A549 (cell line): ENCODE results near the gene TIMM17A. TPM values are rescaled to one million over a fixed set of nuclear protein-coding genes. Genes with fewer than 3 reads are reported as not detected.
A peak's percentile ranks its signal among the peaks of the same experiment; 100 is the strongest.

ENCODE experiments used
- ATAC-seq, 2 experiments: fragments of 200-7000 bp in 1 of 2; fragments of >200 bp in 1 of 2; cut with Nextera tagmentation in 1 of 2; cut with Tn5 transposase in 1 of 2; 3 replicates each; pipeline versions ENCODE4 v1.8.0 to v1.9.1; 2018 to 2020; ENCODE audit warnings: mild to moderate bottlenecking in 1 of 2, moderate library complexity in 1 of 2
- CTCF ChIA-PET: fragments of 300-600 bp; sonication (Branson Sonifier 250); formaldehyde crosslinking; extraction: SDS; loops from one replicate; lab custom pipeline; 2021; ENCODE audit warnings: antibody characterized with exemption, inconsistent platforms; lab: Yijun Ruan, JAX
- POLR2A ChIA-PET: fragments of 350-600 bp; formaldehyde crosslinking; extraction: SDS; loops from one replicate; lab custom pipeline; 2021; ENCODE audit warnings: antibody characterized with exemption, inconsistent platforms; lab: Yijun Ruan, JAX
- DNase-seq, 2 experiments: peaks; one replicate each; pipeline versions ENCODE4 v3.0.0 to v3.0.0-alpha.2; 2011 to 2016; ENCODE audit warnings: low read depth in 1 of 2, low spot score in 1 of 2
- FAIRE-seq: peaks from 2 replicates; lab custom pipeline; 2011; peaks lifted over from hg19 to GRCh38; lab: Jason Lieb, UNC
- H3K27ac ChIP-seq, 2 experiments: fragments of >200 bp; sonication (Bioruptor Twin); formaldehyde crosslinking; 3 replicates each; pipeline ENCODE4 v1.5.1; 2016 to 2017
- H3K4me1 ChIP-seq: fragments of >200 bp; sonication (Bioruptor Twin); formaldehyde crosslinking; 3 replicates; pipeline ENCODE4 v1.6.1; 2016
- H3K4me2 ChIP-seq: fragments of >200 bp; sonication (Bioruptor Twin); formaldehyde crosslinking; 3 replicates; pipeline ENCODE4 v1.6.1; 2016
- H3K4me3 ChIP-seq: fragments of >200 bp; sonication (Bioruptor Twin); formaldehyde crosslinking; 3 replicates; pipeline ENCODE4 v1.5.1; 2016
- H3K9me3 ChIP-seq: fragments of >200 bp; sonication (Bioruptor Twin); formaldehyde crosslinking; 3 replicates; pipeline ENCODE4 v1.6.1; 2016
- CBX8 ChIP-seq: fragments of 200-600 bp; sonication (generic); IDR thresholded peaks from 2 replicates; pipeline ENCODE4 v1.6.1; 2016
- CEBPB ChIP-seq, 2 experiments: fragments of >200 bp in 1 of 2; sonication (Bioruptor Twin) in 1 of 2; formaldehyde crosslinking in 1 of 2; IDR thresholded peaks; 2 replicates each; pipeline ENCODE4 v1.6.1; 2012 to 2016
- EP300 ChIP-seq, 2 experiments: fragments of >200 bp; sonication (Bioruptor Twin); formaldehyde crosslinking; IDR thresholded peaks; 2 replicates in 1 of 2; 3 replicates in 1 of 2; pipeline ENCODE4 v1.6.1; 2016 to 2017
- FOSL2 ChIP-seq, 2 experiments: fragments of 450-650 bp in 1 of 2; fragments of >200 bp in 1 of 2; sonication (Bioruptor Twin) in 1 of 2; formaldehyde crosslinking; IDR thresholded peaks; 2 replicates each; pipeline versions ENCODE4 v1.5.0 to v1.6.1; 2016 to 2020; ENCODE audit warnings: mild to moderate bottlenecking in 1 of 2, moderate library complexity in 1 of 2
- GATA3 ChIP-seq: IDR thresholded peaks from 2 replicates; pipeline ENCODE4 v1.6.1; 2012; ENCODE audit warnings: borderline replicate concordance
- HEYL ChIP-seq: fragments of 250-450 bp; sonication (Bioruptor Pico); IDR thresholded peaks from 2 replicates; pipeline ENCODE4 v1.8.0; 2021; ENCODE audit warnings: mild to moderate bottlenecking, moderate library complexity
- HOXB13 ChIP-seq: fragments of 250-450 bp; sonication (Bioruptor Pico); IDR thresholded peaks from 2 replicates; pipeline ENCODE4 v1.5.0; 2020; ENCODE audit warnings: low read depth, mild to moderate bottlenecking, moderate library complexity
- JUN ChIP-seq, 2 experiments: fragments of >200 bp; sonication (Bioruptor Twin); formaldehyde crosslinking; IDR thresholded peaks; 2 replicates in 1 of 2; 3 replicates in 1 of 2; pipeline ENCODE4 v1.6.1; 2016 to 2017
- JUNB ChIP-seq: fragments of >200 bp; sonication (Bioruptor Twin); formaldehyde crosslinking; IDR thresholded peaks from 2 replicates; pipeline ENCODE4 v1.6.1; 2016
- MAZ ChIP-seq: fragments of 150-350 bp; IDR thresholded peaks from 2 replicates; pipeline ENCODE4 v1.6.1; 2014; ENCODE audit warnings: antibody characterized with exemption, low read depth, low read length, borderline replicate concordance
- MYC ChIP-seq: IDR thresholded peaks from 2 replicates; pipeline ENCODE4 v1.6.1; 2012; ENCODE audit warnings: mild to moderate bottlenecking, inconsistent platforms, low read length, improper control_type of control experiment, borderline replicate concordance
- NFE2L2 ChIP-seq: fragments of 150-350 bp; conservative IDR thresholded peaks from 2 replicates; pipeline ENCODE4 v1.6.1; 2014; ENCODE audit warnings: low read length
- NPAS2 ChIP-seq: fragments of 250-450 bp; sonication (Bioruptor Pico); IDR thresholded peaks from 2 replicates; pipeline ENCODE4 v1.8.0; 2022; ENCODE audit warnings: mild to moderate bottlenecking, moderate library complexity, borderline replicate concordance
- RAD21 ChIP-seq, 2 experiments: fragments of >200 bp in 1 of 2; sonication (Bioruptor Twin) in 1 of 2; formaldehyde crosslinking in 1 of 2; IDR thresholded peaks in 1 of 2; conservative IDR thresholded peaks in 1 of 2; 2 replicates in 1 of 2; 3 replicates in 1 of 2; pipeline ENCODE4 v1.6.1; 2012 to 2018; ENCODE audit warnings: inconsistent platforms in 1 of 2
- RCOR1 ChIP-seq: fragments of 150-350 bp; IDR thresholded peaks from 2 replicates; pipeline ENCODE4 v1.6.1; 2014; ENCODE audit warnings: antibody characterized with exemption, low read length, low read depth
- SMC3 ChIP-seq: fragments of >200 bp; sonication (Bioruptor Twin); formaldehyde crosslinking; IDR thresholded peaks from 3 replicates; pipeline ENCODE4 v1.6.1; 2018; ENCODE audit warnings: inconsistent platforms
- USF2 ChIP-seq: fragments of 450-650 bp; IDR thresholded peaks from 2 replicates; pipeline ENCODE4 v1.6.1; 2014; ENCODE audit warnings: antibody characterized with exemption
- WGBS: methylation state at CpG from one replicate; pipeline ENCODE4 v1.1.6; 2017; ENCODE audit errors: missing lambda C conversion rate; 5-methylcytosine and 5-hydroxymethylcytosine counted together
- polyA plus RNA-seq, 4 experiments: library from polyadenylated mRNA; depleted of rRNA in 3 of 4; stranded (reverse); fragments of >200 nt; fragmentation: RNase III in 1 of 4; extraction: RNeasy Plus Mini Kit Qiagen cat#74134 plus additional on column Dnase treatment in 1 of 4; gene quantifications; 2 replicates in 3 of 4; 3 replicates in 1 of 4; pipeline ENCODE4 v1.2.3, GENCODE V29; 2011 to 2017
- TF ChIP-seq, protein P1 (sequence below): IDR thresholded peaks from 2 replicates; pipeline ENCODE4 v1.6.1; 2012
- TF ChIP-seq, protein P2 (sequence below): fragments of >200 bp; sonication (Bioruptor Twin); formaldehyde crosslinking; IDR thresholded peaks from 2 replicates; pipeline ENCODE4 v1.6.1; 2016
- TF ChIP-seq, protein P3 (sequence below): fragments of 200-600 bp; sonication (generic); IDR thresholded peaks from 2 replicates; pipeline ENCODE4 v1.6.1; 2016; ENCODE audit warnings: antibody characterized with exemption, mild to moderate bottlenecking, moderate library complexity
- TF ChIP-seq, protein P4 (sequence below): fragments of >200 bp; sonication (Bioruptor Twin); formaldehyde crosslinking; IDR thresholded peaks from 3 replicates; pipeline ENCODE4 v1.6.1; 2016

The TIMM17A gene
- polyA plus RNA-seq, 2 of the 4 experiments (the other 2 are of a cell fraction): 127 to 134 TPM

- no peaks in the 10 kb centered on the region for H3K9me3 ChIP-seq
- no peak overlapping the region for H3K4me3 ChIP-seq
- FAIRE-seq (no peak), DNase-seq (no peak), ATAC-seq (no peak)
- no peak overlapping the region for H3K27ac ChIP-seq
- peaks cover 26% of the 10 kb centered on the region for H3K4me1 ChIP-seq
- TF ChIP-seq MYC: no peak
- no peak for TF ChIP-seq NFE2L2
- no peak for TF ChIP-seq RCOR1
- no peak for TF ChIP-seq CBX8
- no peak for TF ChIP-seq HOXB13 (CRISPR knock-in tag)
- no peak for TF ChIP-seq JUNB
- POLR2A ChIA-PET: no interaction called here
- H3K4me2 ChIP-seq: no peak overlapping the region
- CTCF ChIA-PET: interaction anchor here (1.1 to 20.2 kb wide), 5 partner anchors 13 to 58 kb away, joined by 3 to 303 read pairs (median 4); partner anchors contain the start of genes SHISA4 and TIMM17A
- 84% methylated on average over 13 of the region's 14 CpGs for WGBS
These were observed 40.7 kb upstream of the TIMM17A start for GRCh38 chr1:201914456-201915235.

GRCh38 chr1:201916649-201917249, 38.6 kb upstream of the TIMM17A start:
- Histone ChIP-seq H3K4me3 (no peak overlapping the region), H3K4me2 (peak overlapping the region; percentile 70)
- POLR2A ChIA-PET: interaction anchor here (1.0 to 1.3 kb wide), 2 partner anchors 11 to 39 kb away, joined by 4 to 7 read pairs; partner anchors contain the start of gene TIMM17A
- TF ChIP-seq RAD21 (conservative IDR thresholded peaks at IDR 0.05 in 1 of 2, IDR thresholded peaks at IDR 0.05 in 1 of 2) (peak in 1 of 2 experiments; percentile 31; a peak in 2 of 5 replicates), SMC3 (0 out of 3 replicates have a peak, but pooled peaks have one; percentile 23), JUNB (peak; percentile 82), MAZ (no peak), HEYL (CRISPR knock-in tag) (no peak), NPAS2 (CRISPR knock-in tag) (no peak), JUN (IDR thresholded peaks at IDR 0.05) (peak; percentile 78 to 84; a peak in 4 of 5 replicates), USF2 (no peak), GATA3 (peak; percentile 94), EP300 (IDR thresholded peaks at IDR 0.05) (peak; percentile 49 to 72; a peak in 3 of 5 replicates), FOSL2 (IDR thresholded peaks at IDR 0.05) (peak; percentile 75), FOSL2 (CRISPR knock-in tag; IDR thresholded peaks at IDR 0.05) (peak; percentile 81), CEBPB (IDR thresholded peaks at IDR 0.05) (peak; percentile 92 to 95)
- TF ChIP-seq, protein P1, sequence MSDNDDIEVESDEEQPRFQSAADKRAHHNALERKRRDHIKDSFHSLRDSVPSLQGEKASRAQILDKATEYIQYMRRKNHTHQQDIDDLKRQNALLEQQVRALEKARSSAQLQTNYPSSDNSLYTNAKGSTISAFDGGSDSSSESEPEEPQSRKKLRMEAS: peak; percentile 59
- TF ChIP-seq, protein P2, sequence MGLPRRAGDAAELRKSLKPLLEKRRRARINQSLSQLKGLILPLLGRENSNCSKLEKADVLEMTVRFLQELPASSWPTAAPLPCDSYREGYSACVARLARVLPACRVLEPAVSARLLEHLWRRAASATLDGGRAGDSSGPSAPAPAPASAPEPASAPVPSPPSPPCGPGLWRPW: no peak; the same call in 1 of the 2 replicates
- TF ChIP-seq, protein P3, sequence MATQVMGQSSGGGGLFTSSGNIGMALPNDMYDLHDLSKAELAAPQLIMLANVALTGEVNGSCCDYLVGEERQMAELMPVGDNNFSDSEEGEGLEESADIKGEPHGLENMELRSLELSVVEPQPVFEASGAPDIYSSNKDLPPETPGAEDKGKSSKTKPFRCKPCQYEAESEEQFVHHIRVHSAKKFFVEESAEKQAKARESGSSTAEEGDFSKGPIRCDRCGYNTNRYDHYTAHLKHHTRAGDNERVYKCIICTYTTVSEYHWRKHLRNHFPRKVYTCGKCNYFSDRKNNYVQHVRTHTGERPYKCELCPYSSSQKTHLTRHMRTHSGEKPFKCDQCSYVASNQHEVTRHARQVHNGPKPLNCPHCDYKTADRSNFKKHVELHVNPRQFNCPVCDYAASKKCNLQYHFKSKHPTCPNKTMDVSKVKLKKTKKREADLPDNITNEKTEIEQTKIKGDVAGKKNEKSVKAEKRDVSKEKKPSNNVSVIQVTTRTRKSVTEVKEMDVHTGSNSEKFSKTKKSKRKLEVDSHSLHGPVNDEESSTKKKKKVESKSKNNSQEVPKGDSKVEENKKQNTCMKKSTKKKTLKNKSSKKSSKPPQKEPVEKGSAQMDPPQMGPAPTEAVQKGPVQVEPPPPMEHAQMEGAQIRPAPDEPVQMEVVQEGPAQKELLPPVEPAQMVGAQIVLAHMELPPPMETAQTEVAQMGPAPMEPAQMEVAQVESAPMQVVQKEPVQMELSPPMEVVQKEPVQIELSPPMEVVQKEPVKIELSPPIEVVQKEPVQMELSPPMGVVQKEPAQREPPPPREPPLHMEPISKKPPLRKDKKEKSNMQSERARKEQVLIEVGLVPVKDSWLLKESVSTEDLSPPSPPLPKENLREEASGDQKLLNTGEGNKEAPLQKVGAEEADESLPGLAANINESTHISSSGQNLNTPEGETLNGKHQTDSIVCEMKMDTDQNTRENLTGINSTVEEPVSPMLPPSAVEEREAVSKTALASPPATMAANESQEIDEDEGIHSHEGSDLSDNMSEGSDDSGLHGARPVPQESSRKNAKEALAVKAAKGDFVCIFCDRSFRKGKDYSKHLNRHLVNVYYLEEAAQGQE: no peak
- TF ChIP-seq, protein P4, sequence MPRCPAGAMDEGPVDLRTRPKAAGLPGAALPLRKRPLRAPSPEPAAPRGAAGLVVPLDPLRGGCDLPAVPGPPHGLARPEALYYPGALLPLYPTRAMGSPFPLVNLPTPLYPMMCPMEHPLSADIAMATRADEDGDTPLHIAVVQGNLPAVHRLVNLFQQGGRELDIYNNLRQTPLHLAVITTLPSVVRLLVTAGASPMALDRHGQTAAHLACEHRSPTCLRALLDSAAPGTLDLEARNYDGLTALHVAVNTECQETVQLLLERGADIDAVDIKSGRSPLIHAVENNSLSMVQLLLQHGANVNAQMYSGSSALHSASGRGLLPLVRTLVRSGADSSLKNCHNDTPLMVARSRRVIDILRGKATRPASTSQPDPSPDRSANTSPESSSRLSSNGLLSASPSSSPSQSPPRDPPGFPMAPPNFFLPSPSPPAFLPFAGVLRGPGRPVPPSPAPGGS: peak; percentile 82; the same call in 2 of the 3 replicates
- TF ChIP-seq, all 56 proteins: peak for 10
- DNase-seq: peak; percentile 67 to 85
- no peak for FAIRE-seq
- H3K4me1 ChIP-seq: peaks cover 26% of the 10 kb centered on the region
- ATAC-seq: peak; percentile 85 to 86
- 5% methylated on average over 11 of the region's 11 CpGs for WGBS
- CTCF ChIA-PET: interaction anchor here (0.8 to 20.2 kb wide), 11 partner anchors 10 to 203 kb away, joined by 3 to 303 read pairs (median 5); partner anchors contain the start of gene SHISA4
- H3K27ac ChIP-seq: peak overlapping the region; percentile 73 to 82
- no peaks in the 10 kb centered on the region for H3K9me3 ChIP-seq
